Peyer's patch (tissue), 4 donors: Measurements from ENCODE around the gene EDRF1.

Experiments
- POLR2A ChIP-seq, 2 donors: fragments of 450-650 bp; IDR thresholded peaks; one replicate each; pipeline ENCODE4 v1.5.1; 2017; ENCODE audit warnings: antibody characterized with exemption in 2 of 2, mild to moderate bottlenecking in 2 of 2, moderate library complexity in 2 of 2
- TF ChIP-seq, protein P1 (sequence below), 6 experiments: fragments of 450-650 bp in 4 of 6; fragments of 200-600 bp in 2 of 6; sonication (generic) in 1 of 6; IDR thresholded peaks; one replicate each; pipeline ENCODE4 v1.5.1; 2017 to 2019; ENCODE audit warnings: antibody characterized with exemption in 6 of 6, mild to moderate bottlenecking in 3 of 6, moderate library complexity in 1 of 6

DNA sequence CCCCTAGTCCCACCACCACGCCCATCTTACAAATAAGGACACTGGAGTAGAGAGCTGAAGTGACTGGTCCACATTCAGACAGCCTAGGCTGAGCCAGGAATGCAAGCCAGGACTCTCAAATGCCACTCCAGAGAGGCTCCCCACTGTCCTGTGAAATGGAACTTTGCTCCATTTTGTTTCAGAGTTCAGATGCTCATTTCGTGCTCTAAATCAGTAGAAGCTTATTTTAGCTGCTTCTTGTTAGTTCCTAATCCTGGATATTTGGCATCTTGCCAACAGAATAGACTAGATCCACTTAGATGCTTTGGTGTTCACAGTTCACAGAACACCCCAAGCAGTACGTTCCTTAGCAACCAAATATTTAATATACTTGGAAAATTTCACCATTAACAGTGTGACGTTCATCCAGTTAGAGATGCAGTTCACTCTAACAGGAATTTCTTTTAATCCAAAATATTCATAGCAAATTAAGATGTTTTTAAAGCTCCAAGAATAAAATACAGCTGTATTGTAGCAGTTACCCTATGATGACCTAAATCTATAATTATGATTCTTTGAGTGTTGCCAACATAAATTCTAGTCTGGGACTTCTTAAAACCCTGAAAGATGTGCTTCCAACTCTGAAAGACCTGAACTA lies 48.8 kb downstream of the EDRF1 start:
- TF ChIP-seq, protein P1, sequence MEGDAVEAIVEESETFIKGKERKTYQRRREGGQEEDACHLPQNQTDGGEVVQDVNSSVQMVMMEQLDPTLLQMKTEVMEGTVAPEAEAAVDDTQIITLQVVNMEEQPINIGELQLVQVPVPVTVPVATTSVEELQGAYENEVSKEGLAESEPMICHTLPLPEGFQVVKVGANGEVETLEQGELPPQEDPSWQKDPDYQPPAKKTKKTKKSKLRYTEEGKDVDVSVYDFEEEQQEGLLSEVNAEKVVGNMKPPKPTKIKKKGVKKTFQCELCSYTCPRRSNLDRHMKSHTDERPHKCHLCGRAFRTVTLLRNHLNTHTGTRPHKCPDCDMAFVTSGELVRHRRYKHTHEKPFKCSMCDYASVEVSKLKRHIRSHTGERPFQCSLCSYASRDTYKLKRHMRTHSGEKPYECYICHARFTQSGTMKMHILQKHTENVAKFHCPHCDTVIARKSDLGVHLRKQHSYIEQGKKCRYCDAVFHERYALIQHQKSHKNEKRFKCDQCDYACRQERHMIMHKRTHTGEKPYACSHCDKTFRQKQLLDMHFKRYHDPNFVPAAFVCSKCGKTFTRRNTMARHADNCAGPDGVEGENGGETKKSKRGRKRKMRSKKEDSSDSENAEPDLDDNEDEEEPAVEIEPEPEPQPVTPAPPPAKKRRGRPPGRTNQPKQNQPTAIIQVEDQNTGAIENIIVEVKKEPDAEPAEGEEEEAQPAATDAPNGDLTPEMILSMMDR (IDR thresholded peaks at IDR 0.05): no peak
- no peak for TF ChIP-seq POLR2A (IDR thresholded peaks at IDR 0.05)
